ENCODE data around the gene CACNG8.
"Not testable (repeated sequence)": the region's sequence is repeated elsewhere in the genome, so short reads cannot be mapped to it uniquely, and the experiment has no call there.

CACNG8 gene

GRCh38 chr19:54030895-54031586, 68.3 kb downstream of the CACNG8 start:
- DNase-seq (ENCODE audit: low read depth in 1 of 2, low spot score in 1 of 2), result no peak

GRCh38 chr19:54035215-54036178, 72.8 kb downstream of the CACNG8 start:
- no peak for DNase-seq (ENCODE audit: low read depth in 1 of 2, low spot score in 1 of 2)

- not testable (repeated sequence) for DNase-seq (ENCODE audit: low read depth in 1 of 2, low spot score in 1 of 2)
Measured at GRCh38 chr19:54036542-54036941, 73.8 kb downstream of the CACNG8 start.

Data from activated CD4-positive, alpha-beta T cell treated with anti-CD3 and anti-CD28 coated beads, Interleukin-2, amount 50 U/mL, for 24 hours (primary cell).